Measurements from ENCODE around the gene FHAD1.

The FHAD1 gene

GRCh38 chr1:15391366-15391765, 144.3 kb downstream of the FHAD1 start:
- Histone ChIP-seq H3K4me3 (ENCODE audit: low read length) (no peak overlapping the region), H4K20me1 (ENCODE audit: control insufficient read depth, insufficient read depth, low read depth, low read length) (no peaks in the 10 kb centered on the region)

GRCh38 chr1:15393475-15394257, 146.6 kb downstream of the FHAD1 start:
- H3K4me3 ChIP-seq (ENCODE audit: low read length): no peak overlapping the region
- peaks cover 2% of the 10 kb centered on the region; the same call in 1 of the 2 replicates for H3K27me3 ChIP-seq (ENCODE audit: control insufficient read depth, low read length)
- no peaks in the 10 kb centered on the region for H4K20me1 ChIP-seq (ENCODE audit: control insufficient read depth, insufficient read depth, low read depth, low read length)
- H3K9me2 ChIP-seq (replicated peaks; ENCODE audit: control insufficient read depth, low read length): no peaks in the 10 kb centered on the region
- no peaks in the 10 kb centered on the region for H3F3A ChIP-seq (ENCODE audit: control insufficient read depth, insufficient read depth)
- H3K36me3 ChIP-seq (ENCODE audit: control insufficient read depth, low read length): no peaks in the 10 kb centered on the region
- TF ChIP-seq EZH2phosphoT487 (IDR thresholded peaks at IDR 0.05; ENCODE audit: borderline replicate concordance, low read length) (no peak), CTCF (IDR thresholded peaks at IDR 0.05; ENCODE audit: low read depth, low read length, poor library complexity, severe bottlenecking) (no peak)
- H3K4me2 ChIP-seq (ENCODE audit: low read length): no peak overlapping the region
- H3K4me1 ChIP-seq (ENCODE audit: control insufficient read depth, low read length): no peaks in the 10 kb centered on the region
- H3K79me2 ChIP-seq (ENCODE audit: control insufficient read depth, low read length): no peaks in the 10 kb centered on the region
- no peak overlapping the region for H3K27ac ChIP-seq (ENCODE audit: low read depth, low read length)
- no peaks in the 10 kb centered on the region for H3K9me3 ChIP-seq (ENCODE audit: control insufficient read depth, insufficient read depth, low read length)

More at GRCh38 chr1:15391366-15391765, 144.3 kb downstream of the FHAD1 start:
- no peaks in the 10 kb centered on the region for H3K9me2 ChIP-seq (replicated peaks; ENCODE audit: control insufficient read depth, low read length)
- no peaks in the 10 kb centered on the region for H3F3A ChIP-seq (ENCODE audit: control insufficient read depth, insufficient read depth)
- no peak for TF ChIP-seq CTCF (IDR thresholded peaks at IDR 0.05; ENCODE audit: low read depth, low read length, poor library complexity, severe bottlenecking)
- no peaks in the 10 kb centered on the region for H3K9me3 ChIP-seq (ENCODE audit: control insufficient read depth, insufficient read depth, low read length)
- H3K79me2 ChIP-seq (ENCODE audit: control insufficient read depth, low read length): no peaks in the 10 kb centered on the region
- no peak overlapping the region for H3K4me2 ChIP-seq (ENCODE audit: low read length)
- H3K27me3 ChIP-seq (ENCODE audit: control insufficient read depth, low read length): peaks cover 4% of the 10 kb centered on the region
- no peaks in the 10 kb centered on the region for H3K36me3 ChIP-seq (ENCODE audit: control insufficient read depth, low read length)
- H3K4me1 ChIP-seq (ENCODE audit: control insufficient read depth, low read length): no peaks in the 10 kb centered on the region
- no peak overlapping the region for H3K27ac ChIP-seq (ENCODE audit: low read depth, low read length)

- no peak overlapping the region for H3K4me3 ChIP-seq (ENCODE audit: low read length)
- H3K9me3 ChIP-seq (ENCODE audit: control insufficient read depth, insufficient read depth, low read length): no peaks in the 10 kb centered on the region
- no peak for TF ChIP-seq CTCF (IDR thresholded peaks at IDR 0.05; ENCODE audit: low read depth, low read length, poor library complexity, severe bottlenecking)
- no peak for TF ChIP-seq EZH2phosphoT487 (IDR thresholded peaks at IDR 0.05; ENCODE audit: borderline replicate concordance, low read length)
- H3K4me1 ChIP-seq (ENCODE audit: control insufficient read depth, low read length): no peaks in the 10 kb centered on the region
- no peaks in the 10 kb centered on the region for H3F3A ChIP-seq (ENCODE audit: control insufficient read depth, insufficient read depth)
- H3K4me2 ChIP-seq (ENCODE audit: low read length): no peak overlapping the region
- no peaks in the 10 kb centered on the region for H3K9me2 ChIP-seq (replicated peaks; ENCODE audit: control insufficient read depth, low read length)
- H3K36me3 ChIP-seq (ENCODE audit: control insufficient read depth, low read length): no peaks in the 10 kb centered on the region
- H3K27me3 ChIP-seq (ENCODE audit: control insufficient read depth, low read length): peaks cover 2% of the 10 kb centered on the region; the same call in 1 of the 2 replicates
- no peak overlapping the region for H3K27ac ChIP-seq (ENCODE audit: low read depth, low read length)
- no peaks in the 10 kb centered on the region for H4K20me1 ChIP-seq (ENCODE audit: control insufficient read depth, insufficient read depth, low read depth, low read length)
- no peaks in the 10 kb centered on the region for H3K79me2 ChIP-seq (ENCODE audit: control insufficient read depth, low read length)
Measured at GRCh38 chr1:15394258-15394690, 147.3 kb downstream of the FHAD1 start.
